Lower leg skin (tissue), 4 donors: ENCODE data around the gene CFAP54. TPM values are rescaled to one million over a fixed set of nuclear protein-coding genes. Genes with fewer than 3 reads are reported as not detected.

Experiments
- DNase-seq, 2 donors: peaks; one replicate each; pipeline ENCODE4 v3.0.0-alpha.2; 2019; ENCODE audit warnings: low spot score in 2 of 2
- H3K4me3 ChIP-seq: fragments of 200-600 bp; sonication (generic); 2 replicates; pipeline ENCODE4 v1.5.1; 2017; ENCODE audit warnings: mild to moderate bottlenecking, low read depth; ENCODE audit not compliant: poor library complexity, severe bottlenecking
- CTCF ChIP-seq, 3 donors: fragments of 450-650 bp; IDR thresholded peaks; one replicate each; pipeline ENCODE4 v1.5.1; 2016; ENCODE audit warnings: antibody characterized with exemption in 3 of 3, mild to moderate bottlenecking in 3 of 3, moderate library complexity in 2 of 3
- POLR2A ChIP-seq, 2 donors: fragments of 450-650 bp; IDR thresholded peaks; one replicate each; pipeline ENCODE4 v1.6.1; 2016 to 2017; ENCODE audit warnings: antibody characterized with exemption in 2 of 2, mild to moderate bottlenecking in 1 of 2, moderate library complexity in 1 of 2
- WGBS, 2 donors: methylation state at CpG; one replicate each; pipeline ENCODE4 v1.1.5; 2018; 5-methylcytosine and 5-hydroxymethylcytosine counted together
- intact Hi-C: fragments of 100-400 bp; cut with DNase I; formaldehyde crosslinking; loops from one replicate; pipeline ENCODE4 v1.15.0; 2023; ENCODE audit warnings: low total_unique reads
- total RNA-seq, 4 donors: library from RNA; depleted of rRNA; stranded (reverse); fragments of >200 nt; gene quantifications; one replicate each; pipeline ENCODE4 v1.1.0, GENCODE V29; 2016

CFAP54 gene
- total RNA-seq, 4 donors from 2014 or later: 0.04 to 0.59 TPM; not detected in 2

GRCh38 chr12:96829354-96829753, 340.0 kb downstream of the CFAP54 start:
- DNase-seq: no peak
- H3K4me3 ChIP-seq: no peak overlapping the region
- WGBS, 2 donors: 88 to 93% methylated on average over 3 of the region's 3 CpGs
- TF ChIP-seq POLR2A (IDR thresholded peaks at IDR 0.05): no peak
- no peak for TF ChIP-seq CTCF (IDR thresholded peaks at IDR 0.05)
- intact Hi-C loops: no loop called here

GRCh38 chr12:96831346-96831745, 342.0 kb downstream of the CFAP54 start:
- no peak for TF ChIP-seq POLR2A (IDR thresholded peaks at IDR 0.05)
- TF ChIP-seq CTCF (IDR thresholded peaks at IDR 0.05): no peak
- DNase-seq: no peak
- intact Hi-C loops: no loop called here
- H3K4me3 ChIP-seq: no peak overlapping the region
- WGBS, 2 donors: 85 to 98% methylated on average over 1 of the region's 1 CpG

GRCh38 chr12:96846293-96846692, 356.9 kb downstream of the CFAP54 start:
- intact Hi-C loops: no loop called here
- WGBS, 2 donors: 59 to 62% methylated on average over 2 of the region's 2 CpGs
- no peak overlapping the region for H3K4me3 ChIP-seq
- TF ChIP-seq POLR2A (IDR thresholded peaks at IDR 0.05) (no peak), CTCF (IDR thresholded peaks at IDR 0.05) (no peak)
- DNase-seq: no peak

- TF ChIP-seq CTCF (IDR thresholded peaks at IDR 0.05): no peak
- TF ChIP-seq POLR2A (IDR thresholded peaks at IDR 0.05): no peak
- 72 to 82% methylated on average over 3 of the region's 3 CpGs for WGBS, 2 donors
- intact Hi-C loops: no loop called here
- no peak overlapping the region for H3K4me3 ChIP-seq
- DNase-seq: no peak
Observed at GRCh38 chr12:96850676-96851075, 361.3 kb downstream of the CFAP54 start.

GRCh38 chr12:96858162-96858561, 368.8 kb downstream of the CFAP54 start:
- WGBS, 2 donors: 65 to 81% methylated on average over 1 of the region's 1 CpG
- intact Hi-C loops: no loop called here
- H3K4me3 ChIP-seq: no peak overlapping the region
- TF ChIP-seq CTCF (IDR thresholded peaks at IDR 0.05) (no peak), POLR2A (IDR thresholded peaks at IDR 0.05) (no peak)
- DNase-seq: no peak

- WGBS, 2 donors: 34 to 45% methylated on average over 2 of the region's 2 CpGs
- no peak overlapping the region for H3K4me3 ChIP-seq
- no peak for TF ChIP-seq POLR2A (IDR thresholded peaks at IDR 0.05)
- TF ChIP-seq CTCF (IDR thresholded peaks at IDR 0.05): no peak
- intact Hi-C loops: no loop called here
- no peak for DNase-seq
Observed at GRCh38 chr12:96861656-96862055, 372.3 kb downstream of the CFAP54 start.
